Measurements from ENCODE around the gene CPNE4.
A peak's percentile ranks its signal among the peaks of the same experiment; 100 is the strongest.

Gene CPNE4

DNA sequence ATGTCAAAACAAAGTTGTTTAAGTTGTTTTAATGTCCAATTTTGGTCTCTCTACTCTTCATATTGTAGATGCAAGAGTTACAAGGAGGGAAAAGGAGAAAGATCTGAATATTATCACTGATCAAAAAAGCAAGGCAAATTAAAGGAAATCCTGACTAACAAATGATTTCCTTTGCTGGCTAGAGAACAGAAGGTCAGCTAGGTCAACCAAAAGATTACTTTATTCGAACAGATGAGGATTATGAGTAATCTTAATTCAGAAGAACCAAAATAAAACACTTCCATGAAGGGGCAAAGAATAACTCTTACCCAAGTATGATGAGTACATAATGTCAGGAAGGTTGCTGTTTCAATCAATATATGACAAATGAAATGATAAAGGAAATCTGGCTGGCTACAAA is 33.8 kb downstream of the CPNE4 start:
- TF ChIP-seq, protein P1, sequence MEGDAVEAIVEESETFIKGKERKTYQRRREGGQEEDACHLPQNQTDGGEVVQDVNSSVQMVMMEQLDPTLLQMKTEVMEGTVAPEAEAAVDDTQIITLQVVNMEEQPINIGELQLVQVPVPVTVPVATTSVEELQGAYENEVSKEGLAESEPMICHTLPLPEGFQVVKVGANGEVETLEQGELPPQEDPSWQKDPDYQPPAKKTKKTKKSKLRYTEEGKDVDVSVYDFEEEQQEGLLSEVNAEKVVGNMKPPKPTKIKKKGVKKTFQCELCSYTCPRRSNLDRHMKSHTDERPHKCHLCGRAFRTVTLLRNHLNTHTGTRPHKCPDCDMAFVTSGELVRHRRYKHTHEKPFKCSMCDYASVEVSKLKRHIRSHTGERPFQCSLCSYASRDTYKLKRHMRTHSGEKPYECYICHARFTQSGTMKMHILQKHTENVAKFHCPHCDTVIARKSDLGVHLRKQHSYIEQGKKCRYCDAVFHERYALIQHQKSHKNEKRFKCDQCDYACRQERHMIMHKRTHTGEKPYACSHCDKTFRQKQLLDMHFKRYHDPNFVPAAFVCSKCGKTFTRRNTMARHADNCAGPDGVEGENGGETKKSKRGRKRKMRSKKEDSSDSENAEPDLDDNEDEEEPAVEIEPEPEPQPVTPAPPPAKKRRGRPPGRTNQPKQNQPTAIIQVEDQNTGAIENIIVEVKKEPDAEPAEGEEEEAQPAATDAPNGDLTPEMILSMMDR (IDR thresholded peaks at IDR 0.05; ENCODE audit: low read depth, low read length) = no peak
- no peak for DNase-seq (ENCODE audit: low read depth, low spot score)
- H3K4me3 ChIP-seq (ENCODE audit: low read depth, low read length) = no peak overlapping the region
- in situ Hi-C loops (cut with HindIII; ENCODE audit: low sequenced_read_pairs) = no loop called here

DNA sequence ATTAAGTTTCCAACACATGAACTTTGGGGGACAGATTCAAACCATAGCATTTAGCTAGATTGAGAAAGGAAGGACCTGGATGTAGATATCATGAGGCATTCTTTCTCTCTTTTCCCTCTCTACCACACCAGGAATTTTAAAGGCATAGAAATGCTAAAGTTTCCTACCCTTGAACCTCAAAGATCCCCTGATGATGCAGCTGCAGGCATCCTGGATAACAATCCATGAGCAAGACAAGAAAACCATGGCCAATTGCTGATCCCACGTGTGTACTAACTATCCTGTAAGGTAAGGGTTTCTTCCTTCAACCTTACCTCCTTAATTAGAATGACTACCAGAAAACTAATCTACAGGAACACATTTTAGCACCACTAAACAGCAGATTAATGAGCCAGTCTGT is 36.8 kb downstream of the CPNE4 start:
- in situ Hi-C loops (cut with HindIII; ENCODE audit: low sequenced_read_pairs) = no loop called here
- no peak for DNase-seq (ENCODE audit: low read depth, low spot score)
- H3K4me3 ChIP-seq (ENCODE audit: low read depth, low read length) = no peak overlapping the region
- TF ChIP-seq, protein P1 (IDR thresholded peaks at IDR 0.05; ENCODE audit: low read depth, low read length) = no peak

DNA sequence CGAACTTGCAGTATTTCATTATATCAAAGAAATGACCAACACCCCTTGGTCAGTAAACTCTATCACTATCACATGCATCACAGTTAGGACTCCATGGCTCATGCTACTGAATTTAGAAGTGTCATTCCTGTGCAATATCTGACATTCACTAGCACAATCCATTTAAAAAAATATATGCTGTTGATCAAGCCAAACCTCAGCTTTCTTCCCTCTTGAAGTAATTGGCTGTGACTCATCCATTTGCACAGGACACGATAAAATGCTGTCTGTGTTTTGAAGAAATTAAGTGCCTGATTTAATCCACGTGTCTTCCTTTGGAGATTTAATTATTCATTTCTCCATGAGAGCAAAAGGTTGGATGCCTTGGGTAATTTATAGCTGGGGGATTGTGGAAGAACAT is 38.9 kb downstream of the CPNE4 start:
- H3K4me3 ChIP-seq (ENCODE audit: low read depth, low read length) = no peak overlapping the region
- in situ Hi-C loops (cut with HindIII; ENCODE audit: low sequenced_read_pairs) = no loop called here
- TF ChIP-seq, protein P1 (IDR thresholded peaks at IDR 0.05; ENCODE audit: low read depth, low read length) = no peak
- DNase-seq (ENCODE audit: low read depth, low spot score) = peak; percentile 47

DNA sequence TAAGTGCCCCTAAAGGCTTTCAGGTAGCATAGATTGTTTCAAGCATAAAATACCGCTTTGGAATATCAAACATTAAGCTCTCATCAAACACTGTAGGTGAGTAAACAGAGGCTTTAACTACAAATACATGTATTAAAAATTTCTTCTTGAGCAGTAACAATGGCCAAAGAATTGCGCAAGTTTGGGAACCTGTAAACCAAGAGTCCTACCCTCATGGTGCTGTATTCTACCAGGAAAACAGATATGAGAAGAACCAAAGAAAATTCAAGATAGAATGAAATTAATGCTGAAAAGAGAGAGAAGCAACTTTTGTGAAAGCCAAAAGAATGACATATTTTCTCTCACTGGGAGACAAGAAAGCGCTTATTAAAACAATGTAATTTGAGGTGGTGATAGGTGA is 45.5 kb downstream of the CPNE4 start:
- in situ Hi-C loops (cut with HindIII; ENCODE audit: low sequenced_read_pairs) = no loop called here
- no peak overlapping the region for H3K4me3 ChIP-seq (ENCODE audit: low read depth, low read length)
- no peak for DNase-seq (ENCODE audit: low read depth, low spot score)
- TF ChIP-seq, protein P1 (IDR thresholded peaks at IDR 0.05; ENCODE audit: low read depth, low read length) = no peak

DNA sequence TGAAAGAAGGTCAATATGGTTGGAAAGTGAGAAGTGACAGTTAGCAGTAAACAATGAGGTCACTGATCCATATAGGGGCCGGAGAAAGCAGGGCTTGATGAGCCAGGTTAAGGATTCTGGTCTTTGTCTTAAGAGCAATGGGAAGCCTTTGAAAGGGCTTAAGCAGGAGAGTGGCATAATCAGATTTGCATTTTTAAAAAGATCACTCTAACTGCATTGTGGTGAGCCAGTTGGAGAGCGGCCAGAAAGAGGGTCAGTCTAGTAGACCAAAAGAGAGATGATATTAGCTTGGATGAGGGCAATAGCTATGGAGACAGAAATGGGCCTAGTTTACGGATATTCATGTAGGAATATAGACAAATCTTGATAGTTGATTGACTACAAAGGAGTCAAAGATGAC is 46.6 kb downstream of the CPNE4 start:
- in situ Hi-C loops (cut with HindIII; ENCODE audit: low sequenced_read_pairs) = no loop called here
- H3K4me3 ChIP-seq (ENCODE audit: low read depth, low read length) = no peak overlapping the region
- no peak for DNase-seq (ENCODE audit: low read depth, low spot score)
- TF ChIP-seq, protein P1 (IDR thresholded peaks at IDR 0.05; ENCODE audit: low read depth, low read length) = no peak

DNA sequence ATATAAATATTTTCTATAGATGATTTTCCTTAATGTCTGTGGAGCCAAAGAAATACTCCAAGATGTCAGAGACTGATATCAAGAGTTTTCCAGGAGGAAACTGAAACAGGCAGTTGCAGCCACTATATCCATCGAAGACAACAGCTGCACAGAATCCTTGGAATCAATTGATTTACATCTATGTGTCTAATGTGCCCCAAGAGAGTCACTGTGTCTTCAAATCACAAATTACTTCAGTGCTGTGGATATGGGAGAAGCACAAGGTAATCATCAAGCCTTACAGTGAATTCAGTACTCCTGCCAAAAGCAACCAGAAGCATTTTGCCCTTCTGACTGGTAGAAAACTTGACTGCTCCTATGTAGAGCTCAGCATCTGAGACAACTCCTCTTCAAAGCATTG is 51.1 kb downstream of the CPNE4 start:
- DNase-seq (ENCODE audit: low read depth, low spot score) = no peak
- TF ChIP-seq, protein P1 (IDR thresholded peaks at IDR 0.05; ENCODE audit: low read depth, low read length) = no peak
- in situ Hi-C loops (cut with HindIII; ENCODE audit: low sequenced_read_pairs) = no loop called here
- no peak overlapping the region for H3K4me3 ChIP-seq (ENCODE audit: low read depth, low read length)

DNA sequence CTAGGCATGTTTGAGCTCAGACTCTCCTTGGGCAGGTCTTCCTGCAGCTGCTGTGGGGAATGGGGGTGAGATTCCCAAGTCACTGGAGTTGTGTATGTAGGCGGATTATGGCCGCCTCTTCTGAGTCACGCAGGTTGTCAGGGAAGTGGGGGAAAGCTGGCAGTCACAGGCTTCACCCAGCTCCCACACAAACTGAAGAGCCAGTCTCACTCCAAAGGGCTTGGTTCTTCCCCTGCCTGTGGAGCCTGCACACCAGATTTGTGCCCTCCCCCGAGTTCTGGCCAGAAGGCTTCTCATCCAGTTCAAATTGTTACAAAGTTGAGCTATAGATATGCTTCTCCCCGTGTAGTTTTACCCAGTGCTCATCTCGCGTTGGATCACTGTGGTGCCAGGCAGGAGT is 53.5 kb downstream of the CPNE4 start:
- TF ChIP-seq, protein P1 (IDR thresholded peaks at IDR 0.05; ENCODE audit: low read depth, low read length) = no peak
- in situ Hi-C loops (cut with HindIII; ENCODE audit: low sequenced_read_pairs) = no loop called here
- DNase-seq (ENCODE audit: low read depth, low spot score) = no peak
- H3K4me3 ChIP-seq (ENCODE audit: low read depth, low read length) = no peak overlapping the region

All from astrocyte of the spinal cord (primary cell).